ENCODE measurements around the gene WNT16. TPM values are rescaled to one million over a fixed set of nuclear protein-coding genes. Genes with fewer than 3 reads are reported as not detected.

WNT16 gene
- total RNA-seq, 1 donor from 2014 or later, result not detected

Other genes starting within 250 kb of the WNT16 start
- 29.3 and 30.6 TPM in 2 replicates for gene FAM3C, start 67.3 kb downstream of the WNT16 start, total RNA-seq

Measured in dermis microvascular lymphatic vessel endothelial cell (primary cell).